IPS-NIHi11 (cell line): ENCODE data around the gene TRMU.

Experiments
- DNase-seq: peaks from one replicate; pipeline ENCODE4 v3.0.0; 2012; ENCODE audit warnings: mixed read lengths, low spot score

The TRMU gene

DNA sequence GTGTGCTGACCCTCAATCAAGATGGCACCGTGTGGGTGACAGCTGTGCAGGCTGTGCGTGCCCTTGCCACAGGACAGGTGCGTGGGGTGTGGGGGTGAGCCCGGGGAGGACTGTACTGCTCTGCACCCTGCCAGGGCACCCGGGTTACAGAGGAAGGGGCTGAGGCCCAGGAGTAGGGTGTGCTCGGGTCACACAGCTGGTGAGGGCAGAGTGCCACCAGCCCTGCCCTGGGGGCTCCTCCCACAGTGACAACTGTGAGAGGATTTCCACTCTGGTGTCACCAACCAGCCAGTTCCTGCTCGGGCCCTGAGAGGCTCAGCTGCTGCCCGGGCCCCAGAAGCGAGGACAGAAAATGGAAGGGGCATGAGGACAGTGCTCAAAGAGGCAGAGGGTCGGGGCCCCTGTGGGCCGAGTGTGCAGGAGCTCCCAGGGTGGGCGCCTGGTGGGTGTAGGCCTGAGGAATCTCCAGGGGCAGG lies 20.5 kb downstream of the TRMU start:
- no peak for DNase-seq

DNA sequence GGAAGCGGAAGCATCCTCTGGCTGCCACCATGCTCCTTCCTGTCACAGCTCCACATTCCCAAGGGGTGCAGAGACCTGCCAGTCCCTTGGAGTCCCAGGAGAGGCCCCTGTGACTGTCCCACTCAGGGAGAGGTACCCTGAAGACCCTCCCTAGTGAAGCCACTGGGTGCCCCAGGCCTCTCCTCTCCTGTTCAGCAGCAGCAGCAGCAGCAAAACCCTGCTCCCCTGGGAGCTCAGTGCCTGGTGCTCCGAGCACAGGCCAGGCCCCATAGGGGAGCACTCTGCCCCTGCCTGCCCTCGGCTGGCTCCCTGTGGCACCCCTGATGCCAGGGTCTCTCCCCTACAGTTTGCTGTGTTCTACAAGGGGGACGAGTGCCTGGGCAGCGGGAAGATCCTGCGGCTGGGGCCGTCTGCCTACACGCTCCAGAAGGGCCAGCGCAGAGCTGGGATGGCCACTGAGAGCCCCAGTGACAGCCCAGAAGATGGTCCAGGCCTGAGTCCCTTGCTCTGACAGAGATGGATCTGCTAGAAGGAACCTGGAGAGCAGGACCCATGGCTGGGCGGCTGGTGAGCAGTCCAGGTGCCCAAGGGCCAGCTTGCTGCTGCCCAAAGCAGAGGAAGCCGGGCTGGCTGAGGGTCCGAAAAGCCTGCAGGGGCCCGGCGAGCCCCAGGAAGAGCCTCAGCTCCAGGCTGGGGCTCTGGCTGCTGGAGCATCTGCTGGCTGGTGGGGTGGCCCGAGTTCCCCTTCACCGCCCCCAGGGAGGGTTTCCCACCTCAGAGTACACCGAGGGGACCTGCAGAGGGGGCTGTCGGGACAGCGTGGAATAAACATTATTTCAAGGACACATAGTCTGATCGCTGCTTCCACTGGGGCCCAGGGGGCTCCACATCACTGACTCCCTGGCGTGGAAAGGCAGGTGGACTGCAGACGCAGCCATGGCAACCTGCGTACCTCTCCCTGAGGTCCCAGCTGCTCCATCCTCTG lies 21.3 kb downstream of the TRMU start:
- no peak for DNase-seq

DNA sequence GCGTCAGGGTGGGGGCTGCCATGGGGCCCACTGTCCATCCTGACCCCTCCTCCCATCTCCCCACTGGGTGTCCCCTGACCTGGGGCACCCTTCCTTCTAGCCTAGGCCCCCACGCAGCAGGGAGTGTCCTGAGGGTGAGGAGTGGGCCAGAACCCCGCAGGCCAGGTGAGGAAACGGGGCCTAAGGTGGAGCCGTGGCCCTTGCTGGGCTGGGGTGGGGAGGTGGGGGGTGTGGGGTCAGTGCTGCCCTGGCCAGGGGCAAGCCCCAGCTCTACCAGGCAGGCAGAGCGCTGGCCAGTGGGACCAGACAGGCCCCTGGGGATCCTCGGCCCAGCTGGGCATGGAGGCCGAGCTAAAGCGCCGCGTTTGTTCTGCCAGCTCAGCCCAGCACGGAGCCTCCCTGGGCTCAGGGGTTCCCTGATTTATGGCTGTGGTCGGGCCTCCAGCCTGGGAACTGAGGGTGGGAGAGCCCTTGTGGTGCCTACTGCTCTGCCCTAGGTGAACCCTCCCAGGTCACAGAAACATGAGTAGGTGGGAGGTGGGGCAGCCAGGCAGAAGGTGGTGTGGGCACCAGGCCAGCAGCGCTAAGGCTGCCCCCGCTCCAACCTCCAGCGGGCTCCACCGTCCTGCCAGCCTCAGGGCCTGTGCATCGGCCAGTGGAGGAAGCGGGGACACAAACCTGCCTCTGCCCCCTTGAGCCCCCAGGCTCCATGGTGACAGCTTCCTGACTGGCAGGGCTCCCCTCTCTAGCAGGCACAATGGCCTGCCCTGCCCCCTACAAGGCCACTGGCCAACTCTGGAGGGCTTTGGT lies 22.4 kb downstream of the TRMU start:
- no peak for DNase-seq

DNA sequence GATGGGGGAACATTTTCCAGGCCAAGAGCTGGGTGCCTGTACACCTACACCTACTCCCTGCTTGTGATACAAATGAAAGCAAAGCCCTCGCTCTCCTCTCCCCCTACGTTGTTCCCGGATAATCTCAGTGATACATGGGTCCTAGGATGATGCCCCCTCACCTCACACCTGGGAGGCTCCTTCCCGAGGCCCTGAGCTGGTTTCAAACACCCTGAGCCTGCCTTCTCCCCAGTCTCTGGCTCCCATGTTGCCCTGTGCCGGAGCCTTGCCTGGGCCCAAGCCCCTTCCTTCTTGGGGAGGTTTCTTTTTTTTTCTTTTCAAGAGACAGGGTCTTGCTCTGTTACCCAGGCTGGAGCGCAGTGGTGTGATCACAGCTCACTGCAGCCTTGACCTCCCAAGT lies 23.3 kb downstream of the TRMU start:
- DNase-seq: no peak

DNA sequence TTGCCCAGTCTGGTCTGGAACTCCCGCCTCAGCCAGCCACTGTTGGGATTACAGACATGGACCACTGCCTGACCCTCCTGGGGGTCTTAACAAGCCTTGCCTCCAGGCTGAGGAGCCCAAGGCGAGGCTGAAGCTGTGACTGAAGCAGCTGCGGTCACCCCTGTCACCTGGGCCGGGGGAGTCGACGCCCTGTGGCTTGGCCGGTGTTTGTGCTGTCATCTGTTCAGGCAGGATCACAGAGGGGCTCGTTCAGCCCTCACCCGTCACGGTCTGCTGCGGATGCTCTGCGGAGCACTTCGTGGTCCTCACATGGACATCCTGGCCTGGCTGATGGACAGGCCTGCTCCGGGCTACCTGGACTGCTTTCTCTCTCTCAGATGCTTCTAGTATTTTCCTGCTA lies 23.8 kb downstream of the TRMU start:
- no peak for DNase-seq

DNA sequence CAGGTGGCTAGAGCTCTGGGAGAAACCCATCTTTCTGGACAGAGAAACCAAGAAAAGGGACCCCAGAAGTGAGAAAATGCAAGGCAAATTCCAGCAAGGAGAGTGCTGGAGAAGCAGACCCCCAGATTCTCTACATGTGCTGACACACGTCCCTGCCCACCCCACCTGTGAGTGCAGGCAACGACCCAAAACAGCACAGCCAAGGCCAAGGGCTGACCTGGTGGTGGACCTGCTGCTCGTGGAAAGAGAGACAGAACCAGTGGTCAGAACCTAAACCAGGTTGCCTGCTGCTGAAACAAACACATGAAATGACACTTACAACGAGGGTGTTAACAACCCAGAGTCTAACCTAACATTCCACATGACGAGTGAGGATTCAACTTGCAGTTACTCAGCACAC lies 24.6 kb downstream of the TRMU start:
- DNase-seq: no peak

DNA sequence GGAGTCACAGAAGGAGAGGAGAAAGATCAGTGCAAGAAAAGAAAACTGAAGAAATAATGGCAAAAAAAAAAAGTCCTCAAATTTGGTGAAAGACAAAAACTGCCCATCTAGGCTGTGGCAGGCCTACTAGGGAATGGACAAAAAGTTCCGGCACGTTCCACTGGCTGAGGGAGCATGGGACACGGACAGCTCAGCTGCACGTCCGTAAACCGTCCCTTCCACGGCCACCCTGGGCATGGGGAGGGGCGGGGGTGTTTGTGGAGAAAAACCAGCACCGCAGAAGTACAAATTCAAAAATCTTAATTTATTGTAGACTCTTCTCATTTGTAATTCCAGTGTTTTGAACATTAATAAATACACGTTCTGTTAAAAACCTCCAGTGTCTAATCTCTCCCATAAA lies 25.4 kb downstream of the TRMU start:
- DNase-seq: no peak

DNA sequence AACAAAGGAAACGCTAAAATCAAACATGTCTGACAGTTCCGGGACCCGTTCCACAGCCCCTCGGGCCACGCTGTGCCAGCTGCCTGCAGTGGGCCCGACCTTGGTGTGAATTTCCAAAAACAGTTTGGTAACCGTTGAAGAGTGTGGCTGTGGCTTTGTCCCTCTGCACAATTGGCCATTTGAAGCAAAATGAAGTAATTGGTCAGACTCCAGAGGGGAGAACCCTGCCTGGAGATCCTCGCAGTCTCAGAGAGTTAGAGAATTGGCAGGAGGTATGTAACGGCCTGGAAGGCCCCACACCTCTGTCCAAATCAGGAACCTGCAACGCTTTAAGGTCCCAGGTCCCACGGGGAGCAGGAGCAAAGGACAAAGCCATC lies 26.3 kb downstream of the TRMU start:
- DNase-seq: no peak

DNA sequence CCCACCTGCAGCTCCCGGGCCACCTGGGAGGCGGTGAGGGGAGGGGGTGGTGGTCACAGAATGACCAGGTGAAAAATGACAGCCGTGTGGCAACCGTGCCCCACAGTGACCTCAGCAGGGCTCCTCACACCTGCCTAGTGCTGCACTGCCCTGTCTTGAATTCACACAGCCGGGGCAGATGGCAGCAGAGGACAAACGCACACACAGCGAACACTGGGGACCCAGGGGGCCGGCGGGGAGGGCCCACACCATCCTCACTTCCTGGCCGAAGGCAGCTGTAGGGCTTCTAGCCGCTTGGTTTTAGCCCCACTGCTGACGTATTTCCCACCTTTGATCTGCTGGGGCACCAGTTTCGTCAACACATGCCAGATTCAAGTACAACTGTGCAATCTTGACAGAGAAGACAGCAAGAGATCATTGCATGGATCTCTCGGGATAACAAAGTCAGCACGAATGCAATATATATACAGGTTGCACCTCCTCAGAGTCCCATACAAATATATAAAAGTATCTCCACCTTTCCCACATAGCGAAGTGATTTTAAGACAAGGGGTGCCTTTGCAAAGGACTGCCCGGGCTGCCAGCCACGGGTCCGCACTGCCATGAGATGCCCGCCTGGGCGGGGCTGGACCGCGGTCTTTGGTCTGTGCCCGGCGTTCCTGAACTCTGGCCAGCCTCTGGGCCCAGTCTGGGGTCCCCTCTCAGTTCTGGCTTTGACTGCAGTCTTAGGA lies 26.9 kb downstream of the TRMU start:
- no peak for DNase-seq

DNA sequence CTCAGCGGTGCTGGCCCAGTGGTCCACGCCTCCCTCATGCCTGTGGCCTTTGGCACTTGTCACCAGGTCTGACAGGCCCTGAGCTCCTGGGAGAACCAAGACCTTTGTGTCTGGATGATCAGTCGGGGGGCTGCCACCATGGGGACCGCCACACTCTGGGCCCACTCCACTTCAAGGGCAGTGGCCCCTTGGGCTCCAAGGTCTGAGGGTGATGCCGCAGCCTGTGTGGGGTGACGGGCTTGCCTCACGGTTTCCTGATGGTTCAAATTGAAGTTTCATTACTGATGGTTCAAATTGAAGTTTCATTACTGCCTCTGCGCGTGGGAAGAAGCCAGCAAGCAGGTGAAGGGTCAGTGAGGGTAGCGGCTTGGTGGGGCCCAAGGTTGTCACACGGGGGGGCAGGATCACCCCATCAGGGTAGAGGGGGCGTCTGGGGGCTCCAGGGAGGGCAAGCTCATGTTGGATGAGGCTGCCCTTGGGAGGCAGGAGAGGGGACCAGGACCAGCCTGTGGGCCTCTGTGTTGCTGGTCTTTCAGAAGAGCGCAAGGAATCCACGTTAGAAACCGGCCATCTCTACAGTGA lies 27.5 kb downstream of the TRMU start:
- no peak for DNase-seq

DNA sequence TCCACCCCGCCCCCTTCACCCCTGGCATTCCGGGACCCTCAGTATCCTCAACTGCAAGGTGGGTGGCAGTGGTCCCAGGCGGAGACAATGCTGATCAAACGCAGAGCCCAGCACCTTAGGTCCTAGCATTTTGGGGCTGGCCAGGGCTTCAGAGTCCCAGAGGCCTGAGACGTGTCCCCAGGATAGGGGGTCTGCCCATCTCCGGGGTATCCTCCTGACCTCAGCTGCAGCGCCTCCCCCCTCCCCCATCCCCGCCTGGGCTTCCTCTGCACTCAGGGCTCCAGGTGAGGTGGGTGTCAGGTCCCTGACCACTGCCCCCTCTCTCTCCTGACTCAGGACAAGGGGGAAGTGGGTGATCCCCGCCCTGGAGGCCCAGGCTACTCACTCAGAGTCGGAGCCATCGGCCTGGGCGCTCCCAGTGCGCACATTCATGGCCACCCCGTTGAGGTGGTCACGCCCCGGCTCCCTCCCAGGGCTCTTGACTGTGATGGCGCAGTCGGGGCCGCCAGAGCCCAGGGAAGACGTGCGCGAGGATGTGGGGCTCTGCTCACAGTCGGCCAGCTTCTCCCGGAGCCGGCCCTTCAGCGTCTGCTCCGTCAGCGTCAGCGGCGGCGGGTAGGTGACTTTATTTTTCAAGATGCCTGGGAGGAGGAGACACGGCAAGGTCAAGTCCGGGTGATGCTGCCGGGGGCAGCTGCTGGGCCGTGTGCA lies 28.3 kb downstream of the TRMU start:
- DNase-seq: no peak

DNA sequence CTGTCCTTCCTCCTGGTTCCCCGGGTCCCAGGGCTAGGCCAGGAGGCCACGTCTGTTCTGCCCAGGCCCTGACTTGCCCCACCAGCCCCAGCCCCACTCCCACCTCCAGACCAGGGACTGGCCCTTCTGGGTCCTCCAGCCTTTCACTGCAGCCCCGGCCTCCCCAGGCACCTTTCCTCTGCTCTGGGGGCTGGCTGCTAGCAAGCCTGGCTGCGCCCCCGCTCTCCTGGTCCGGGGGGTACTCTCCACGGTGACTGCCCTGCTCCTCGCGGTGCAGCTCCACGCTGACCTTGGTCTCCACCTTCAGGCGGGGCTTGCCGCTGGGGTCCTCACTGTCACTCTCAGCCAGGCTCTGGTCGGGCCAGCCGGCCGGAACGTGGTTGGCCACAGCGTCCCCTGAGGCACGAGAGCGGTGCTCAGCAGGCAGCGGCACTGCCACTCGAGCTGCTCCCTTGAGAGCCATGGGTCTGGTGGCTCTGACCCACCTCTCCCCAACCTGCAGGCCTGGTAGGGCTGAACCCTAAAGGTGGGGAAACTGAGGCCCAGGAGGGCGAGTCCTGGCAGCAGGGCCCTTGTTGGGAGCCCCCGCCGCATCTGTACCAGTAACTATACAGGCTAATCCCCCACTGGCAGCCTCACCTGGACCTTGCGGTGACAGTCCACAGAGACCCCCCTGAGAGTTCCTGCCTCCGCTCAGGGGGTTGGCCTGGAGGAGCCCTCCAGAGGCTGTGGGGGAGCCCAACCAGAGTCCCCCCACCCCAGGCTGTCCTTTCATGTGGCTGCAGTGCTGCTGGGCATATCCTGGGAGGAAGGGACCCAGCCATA lies 29.0 kb downstream of the TRMU start:
- DNase-seq: no peak

DNA sequence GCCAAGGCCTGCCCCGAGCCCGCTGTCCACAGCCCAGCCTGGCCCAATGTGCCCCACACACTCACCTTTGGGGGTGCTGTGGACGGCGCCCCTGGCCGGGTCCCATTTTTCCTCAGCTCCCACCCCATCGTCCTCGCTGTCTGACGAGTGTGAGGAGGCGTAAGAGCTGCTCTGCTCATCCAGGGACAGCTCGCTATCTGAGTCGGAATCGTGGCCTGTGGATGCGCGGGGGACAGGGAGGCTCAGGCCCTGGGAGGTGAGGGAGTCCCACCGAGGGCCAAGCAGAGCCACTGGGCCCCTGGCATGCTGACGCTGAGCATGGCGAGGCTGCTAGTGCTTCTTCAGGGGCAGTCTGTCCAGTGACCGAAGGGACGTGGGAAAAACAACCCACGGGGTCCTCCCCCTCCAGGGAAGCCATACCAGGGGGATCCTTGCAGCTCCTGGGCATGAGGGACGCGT lies 29.7 kb downstream of the TRMU start:
- DNase-seq: no peak

DNA sequence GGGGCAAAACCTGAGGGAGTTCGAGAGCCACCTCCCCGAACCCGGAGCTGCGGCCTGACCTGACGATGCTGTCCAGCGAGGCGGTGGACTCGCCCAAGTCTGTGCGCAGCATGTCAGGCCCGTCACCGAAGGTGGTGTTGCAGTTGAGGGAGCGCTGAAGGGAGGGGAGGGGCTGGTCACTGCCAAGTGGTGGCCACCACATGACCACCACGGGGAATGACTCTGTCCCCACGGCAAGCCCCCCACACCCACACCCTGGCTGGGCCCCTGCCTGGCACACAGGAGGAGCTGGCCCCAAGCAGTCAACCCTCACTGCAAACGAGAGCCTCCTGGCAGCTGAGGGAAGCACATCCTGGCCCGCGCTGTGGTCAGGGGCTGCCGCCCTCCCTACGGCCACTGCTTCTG lies 30.8 kb downstream of the TRMU start:
- peak; percentile 14 for DNase-seq

DNA sequence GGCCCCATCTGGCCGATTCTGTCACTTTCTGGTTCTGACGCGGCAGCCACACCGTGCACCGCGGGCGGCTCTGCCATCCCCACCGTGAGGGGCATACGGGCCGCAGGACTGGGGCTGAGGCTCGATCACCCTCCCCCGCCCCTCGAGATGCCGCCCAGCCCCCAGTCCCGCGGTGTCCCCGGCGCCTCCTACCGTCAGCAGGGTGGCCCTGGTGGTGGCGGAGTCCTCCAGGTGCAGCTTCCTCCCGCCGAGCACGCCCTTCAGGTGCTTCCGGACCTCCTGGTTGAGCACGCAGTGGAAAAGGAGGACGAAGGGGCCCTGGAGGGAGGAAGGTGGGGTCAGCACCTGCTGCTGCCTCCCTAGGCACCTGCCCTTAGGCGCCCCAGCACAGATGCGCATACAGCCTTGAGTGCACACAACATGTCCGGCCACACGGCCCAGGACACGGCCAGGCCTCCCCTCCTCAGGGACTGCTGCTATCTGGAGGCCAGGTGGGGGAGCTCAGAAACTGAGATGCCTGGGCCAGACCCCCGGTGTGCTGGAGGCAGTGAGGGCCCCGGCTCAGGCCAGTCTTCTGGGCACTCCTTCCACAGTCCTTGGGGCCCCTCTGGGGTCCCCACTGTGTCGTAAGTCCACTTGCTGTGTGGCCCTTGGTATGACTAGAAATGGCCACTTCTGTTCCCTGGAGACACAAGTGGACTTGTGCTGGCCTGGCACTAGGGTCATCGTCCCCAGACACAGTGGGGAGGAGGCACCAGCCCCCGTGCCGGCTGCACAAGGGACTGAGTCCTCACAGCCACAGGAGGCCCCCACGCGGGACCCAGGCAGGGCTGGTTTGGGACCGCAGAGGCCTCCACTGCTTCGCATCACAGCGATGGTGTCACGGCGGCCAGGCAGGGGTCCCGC lies 31.5 kb downstream of the TRMU start:
- peak; percentile 37 for DNase-seq

DNA sequence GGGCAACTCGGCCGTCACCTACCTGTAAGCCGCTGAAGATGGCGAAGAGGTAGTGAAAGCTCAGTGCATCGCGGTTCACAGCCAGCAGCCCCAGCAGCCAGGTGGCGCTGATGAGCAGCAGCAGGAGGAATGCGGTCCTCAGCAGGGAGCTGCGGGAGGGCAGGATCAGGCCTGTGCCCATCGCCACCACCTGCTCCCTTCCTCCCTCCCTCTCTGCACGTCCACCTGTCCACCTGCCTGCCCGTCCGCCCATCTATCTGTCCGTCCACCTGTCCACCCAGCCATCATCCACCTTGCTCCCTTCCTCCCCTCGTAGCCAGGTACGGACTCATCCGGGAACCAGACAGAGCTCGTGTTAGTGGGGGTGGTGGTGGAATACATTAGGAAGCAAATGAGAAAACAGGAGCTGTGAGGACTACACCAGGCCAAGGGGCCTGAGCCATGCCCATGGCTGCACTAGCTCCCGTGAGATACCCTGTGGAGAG lies 32.2 kb downstream of the TRMU start:
- peak; percentile 96 for DNase-seq

DNA sequence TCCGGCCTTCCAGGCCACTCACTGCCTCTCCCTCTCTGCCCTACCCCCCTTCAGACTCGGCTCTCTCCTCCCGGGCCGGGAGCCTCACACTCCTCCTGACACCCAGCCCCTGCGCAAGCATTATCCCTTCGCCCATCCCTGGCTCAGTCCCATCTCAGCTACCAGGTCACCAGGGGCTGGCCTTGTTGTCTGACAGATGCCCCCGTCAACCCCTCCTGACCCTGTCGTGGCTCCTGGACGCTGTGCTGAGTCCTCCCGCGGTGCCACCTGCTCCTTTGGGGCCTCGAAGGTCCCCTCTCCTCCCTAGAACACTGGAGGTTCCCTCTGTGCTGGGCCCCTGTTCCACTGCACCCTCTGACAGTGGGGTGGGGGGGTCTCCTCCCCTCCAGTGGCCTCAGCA lies 32.9 kb downstream of the TRMU start:
- peak; percentile 20 for DNase-seq

DNA sequence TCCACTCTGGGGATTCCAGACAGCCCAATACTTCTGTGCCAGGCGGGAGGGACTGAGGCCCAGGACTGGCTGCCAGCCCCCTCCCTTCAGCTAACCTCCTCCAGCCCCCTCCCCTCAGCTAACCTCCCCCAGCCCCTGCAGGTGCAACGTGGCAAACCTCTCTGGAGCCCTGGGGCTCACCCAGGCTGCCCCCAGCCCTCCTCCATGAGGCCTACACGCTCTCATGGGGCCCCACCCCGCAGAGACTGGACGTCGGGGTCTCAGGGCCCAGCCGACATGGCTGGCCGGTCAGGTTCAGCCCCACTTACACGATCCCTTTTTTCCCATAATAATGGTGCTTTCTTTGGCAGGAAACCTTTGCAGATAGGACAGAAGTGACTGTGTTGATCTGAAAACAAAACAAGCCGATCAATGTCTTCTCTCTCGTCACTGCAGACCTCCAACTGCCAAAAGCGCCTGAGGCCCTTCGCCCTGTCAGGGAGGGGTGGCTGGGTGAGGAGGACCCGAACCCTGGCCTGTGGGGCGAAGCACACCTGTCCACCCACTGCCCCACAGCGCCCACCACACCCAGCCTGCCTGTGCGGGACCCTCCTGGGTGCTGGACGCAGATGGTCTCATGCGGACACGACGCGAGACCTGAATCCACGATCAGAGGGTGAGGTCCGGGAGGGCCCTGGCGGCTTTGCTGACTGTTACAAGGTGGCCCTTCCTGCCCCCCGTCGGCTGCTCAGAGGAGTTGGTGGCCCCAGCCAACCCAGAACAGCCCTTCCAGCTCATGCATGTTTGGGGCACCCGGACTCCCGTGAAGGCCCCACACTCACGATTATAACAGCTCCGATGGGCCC lies 33.6 kb downstream of the TRMU start:
- DNase-seq: no peak
